GM12878 (cell line): ENCODE measurements around the gene OTUD6A.

Experiments used
- ESRRA ChIP-seq: IDR thresholded peaks from 2 replicates; pipeline ENCODE4 v1.6.1; 2012; ENCODE audit warnings: mild to moderate bottlenecking, low read length, improper control_type of control experiment
- EZH2 ChIP-seq: IDR thresholded peaks from 2 replicates; pipeline ENCODE4 v1.6.1; 2012; ENCODE audit warnings: low read depth, mild to moderate bottlenecking, control low read depth, inconsistent platforms, low read length, borderline replicate concordance; ENCODE audit not compliant: control insufficient read depth
- JUNB ChIP-seq: IDR thresholded peaks from 2 replicates; pipeline ENCODE4 v1.6.1; 2016; ENCODE audit warnings: antibody characterized with exemption, mild to moderate bottlenecking
- KDM1A ChIP-seq: fragments of 200-600 bp; sonication (generic); IDR thresholded peaks from 2 replicates; pipeline ENCODE4 v1.6.1; 2016; ENCODE audit warnings: borderline replicate concordance
- NFYB ChIP-seq: IDR thresholded peaks from 2 replicates; pipeline ENCODE4 v1.6.1; 2011; ENCODE audit warnings: low read depth, mild to moderate bottlenecking, low read length, improper control_type of control experiment, moderate library complexity; ENCODE audit not compliant: insufficient read depth
- POLR2A ChIP-seq: IDR thresholded peaks from 2 replicates; pipeline ENCODE4 v1.6.1; 2011; ENCODE audit warnings: low read depth, mild to moderate bottlenecking, low read length
- RELA ChIP-seq: fragments of 450-650 bp; IDR thresholded peaks from 2 replicates; pipeline ENCODE4 v1.8.0; 2014; ENCODE audit warnings: borderline replicate concordance; ENCODE audit not compliant: partially characterized antibody
- SIN3A ChIP-seq: IDR thresholded peaks from 2 replicates; pipeline ENCODE4 v1.6.1; 2012; ENCODE audit warnings: low read depth, low read length, improper control_type of control experiment
- ZSCAN29 ChIP-seq: fragments of 450-650 bp; IDR thresholded peaks from 2 replicates; pipeline ENCODE4 v1.6.1; 2017; ENCODE audit warnings: mild to moderate bottlenecking, moderate library complexity
- TF ChIP-seq, protein P1 (sequence below), 3 experiments: IDR thresholded peaks in 2 of 3; conservative IDR thresholded peaks in 1 of 3; 2 replicates each; pipeline ENCODE4 v1.5.1; 2011; ENCODE audit warnings: low read depth in 3 of 3, low read length in 3 of 3, mild to moderate bottlenecking in 3 of 3, control low read depth in 2 of 3, moderate library complexity in 2 of 3, inconsistent platforms in 1 of 3, mixed read lengths in 1 of 3; ENCODE audit not compliant: control insufficient read depth in 2 of 3, insufficient read depth in 1 of 3; ENCODE audit errors: extremely low read depth in 1 of 3
- TF ChIP-seq, protein P2 (sequence below): fragments of 450-650 bp; IDR thresholded peaks from 2 replicates; pipeline ENCODE4 v1.6.1; 2016; ENCODE audit warnings: mild to moderate bottlenecking
- TF ChIP-seq, protein P3 (sequence below): fragments of 150-350 bp; IDR thresholded peaks from 2 replicates; pipeline ENCODE4 v1.6.1; 2016; ENCODE audit warnings: low read depth, low read length
- TF ChIP-seq, protein P4 (sequence below): fragments of 450-650 bp; IDR thresholded peaks from 2 replicates; pipeline ENCODE4 v1.6.1; 2017; ENCODE audit warnings: antibody characterized with exemption, mild to moderate bottlenecking, moderate library complexity
- TF ChIP-seq, protein P5 (sequence below): IDR thresholded peaks from 2 replicates; pipeline ENCODE4 v1.6.1; 2011; ENCODE audit warnings: borderline replicate concordance, low read depth, mild to moderate bottlenecking, moderate library complexity, low read length; ENCODE audit not compliant: insufficient read depth, poor library complexity, severe bottlenecking

DNA sequence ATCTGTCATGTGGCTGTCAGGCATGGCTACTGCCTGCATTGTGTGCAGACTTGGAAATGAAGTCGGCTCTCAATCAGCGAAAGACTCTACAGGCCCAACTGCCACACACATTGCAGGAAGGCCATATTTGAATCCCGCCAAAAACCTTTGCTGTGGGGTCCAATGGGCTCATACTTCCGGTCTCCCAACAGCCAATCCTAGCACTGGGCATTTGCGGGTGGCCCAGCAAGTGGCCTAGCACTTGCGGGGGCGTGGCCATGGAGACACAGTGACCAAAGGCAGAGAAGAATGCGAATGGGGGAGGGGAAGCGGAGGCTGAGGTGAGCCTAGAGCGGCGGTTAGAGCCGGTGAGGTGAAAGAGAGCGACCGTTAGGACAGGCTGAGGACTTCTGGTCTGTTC is at the start of gene OTUD6A:
- TF ChIP-seq, protein P1, sequence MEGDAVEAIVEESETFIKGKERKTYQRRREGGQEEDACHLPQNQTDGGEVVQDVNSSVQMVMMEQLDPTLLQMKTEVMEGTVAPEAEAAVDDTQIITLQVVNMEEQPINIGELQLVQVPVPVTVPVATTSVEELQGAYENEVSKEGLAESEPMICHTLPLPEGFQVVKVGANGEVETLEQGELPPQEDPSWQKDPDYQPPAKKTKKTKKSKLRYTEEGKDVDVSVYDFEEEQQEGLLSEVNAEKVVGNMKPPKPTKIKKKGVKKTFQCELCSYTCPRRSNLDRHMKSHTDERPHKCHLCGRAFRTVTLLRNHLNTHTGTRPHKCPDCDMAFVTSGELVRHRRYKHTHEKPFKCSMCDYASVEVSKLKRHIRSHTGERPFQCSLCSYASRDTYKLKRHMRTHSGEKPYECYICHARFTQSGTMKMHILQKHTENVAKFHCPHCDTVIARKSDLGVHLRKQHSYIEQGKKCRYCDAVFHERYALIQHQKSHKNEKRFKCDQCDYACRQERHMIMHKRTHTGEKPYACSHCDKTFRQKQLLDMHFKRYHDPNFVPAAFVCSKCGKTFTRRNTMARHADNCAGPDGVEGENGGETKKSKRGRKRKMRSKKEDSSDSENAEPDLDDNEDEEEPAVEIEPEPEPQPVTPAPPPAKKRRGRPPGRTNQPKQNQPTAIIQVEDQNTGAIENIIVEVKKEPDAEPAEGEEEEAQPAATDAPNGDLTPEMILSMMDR (IDR thresholded peaks at IDR 0.05 in 2 of 3, conservative IDR thresholded peaks at IDR 0.05 in 1 of 3; ENCODE audit: control insufficient read depth in 2 of 3, extremely low read depth in 1 of 3, insufficient read depth in 1 of 3, low read depth in 3 of 3, low read length in 3 of 3) = no peak
- TF ChIP-seq, protein P2, sequence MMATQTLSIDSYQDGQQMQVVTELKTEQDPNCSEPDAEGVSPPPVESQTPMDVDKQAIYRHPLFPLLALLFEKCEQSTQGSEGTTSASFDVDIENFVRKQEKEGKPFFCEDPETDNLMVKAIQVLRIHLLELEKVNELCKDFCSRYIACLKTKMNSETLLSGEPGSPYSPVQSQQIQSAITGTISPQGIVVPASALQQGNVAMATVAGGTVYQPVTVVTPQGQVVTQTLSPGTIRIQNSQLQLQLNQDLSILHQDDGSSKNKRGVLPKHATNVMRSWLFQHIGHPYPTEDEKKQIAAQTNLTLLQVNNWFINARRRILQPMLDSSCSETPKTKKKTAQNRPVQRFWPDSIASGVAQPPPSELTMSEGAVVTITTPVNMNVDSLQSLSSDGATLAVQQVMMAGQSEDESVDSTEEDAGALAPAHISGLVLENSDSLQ = no peak
- no peak for TF ChIP-seq ZSCAN29
- TF ChIP-seq, protein P3, sequence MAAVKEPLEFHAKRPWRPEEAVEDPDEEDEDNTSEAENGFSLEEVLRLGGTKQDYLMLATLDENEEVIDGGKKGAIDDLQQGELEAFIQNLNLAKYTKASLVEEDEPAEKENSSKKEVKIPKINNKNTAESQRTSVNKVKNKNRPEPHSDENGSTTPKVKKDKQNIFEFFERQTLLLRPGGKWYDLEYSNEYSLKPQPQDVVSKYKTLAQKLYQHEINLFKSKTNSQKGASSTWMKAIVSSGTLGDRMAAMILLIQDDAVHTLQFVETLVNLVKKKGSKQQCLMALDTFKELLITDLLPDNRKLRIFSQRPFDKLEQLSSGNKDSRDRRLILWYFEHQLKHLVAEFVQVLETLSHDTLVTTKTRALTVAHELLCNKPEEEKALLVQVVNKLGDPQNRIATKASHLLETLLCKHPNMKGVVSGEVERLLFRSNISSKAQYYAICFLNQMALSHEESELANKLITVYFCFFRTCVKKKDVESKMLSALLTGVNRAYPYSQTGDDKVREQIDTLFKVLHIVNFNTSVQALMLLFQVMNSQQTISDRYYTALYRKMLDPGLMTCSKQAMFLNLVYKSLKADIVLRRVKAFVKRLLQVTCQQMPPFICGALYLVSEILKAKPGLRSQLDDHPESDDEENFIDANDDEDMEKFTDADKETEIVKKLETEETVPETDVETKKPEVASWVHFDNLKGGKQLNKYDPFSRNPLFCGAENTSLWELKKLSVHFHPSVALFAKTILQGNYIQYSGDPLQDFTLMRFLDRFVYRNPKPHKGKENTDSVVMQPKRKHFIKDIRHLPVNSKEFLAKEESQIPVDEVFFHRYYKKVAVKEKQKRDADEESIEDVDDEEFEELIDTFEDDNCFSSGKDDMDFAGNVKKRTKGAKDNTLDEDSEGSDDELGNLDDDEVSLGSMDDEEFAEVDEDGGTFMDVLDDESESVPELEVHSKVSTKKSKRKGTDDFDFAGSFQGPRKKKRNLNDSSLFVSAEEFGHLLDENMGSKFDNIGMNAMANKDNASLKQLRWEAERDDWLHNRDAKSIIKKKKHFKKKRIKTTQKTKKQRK = no peak
- TF ChIP-seq EZH2 = no peak
- TF ChIP-seq, protein P4, sequence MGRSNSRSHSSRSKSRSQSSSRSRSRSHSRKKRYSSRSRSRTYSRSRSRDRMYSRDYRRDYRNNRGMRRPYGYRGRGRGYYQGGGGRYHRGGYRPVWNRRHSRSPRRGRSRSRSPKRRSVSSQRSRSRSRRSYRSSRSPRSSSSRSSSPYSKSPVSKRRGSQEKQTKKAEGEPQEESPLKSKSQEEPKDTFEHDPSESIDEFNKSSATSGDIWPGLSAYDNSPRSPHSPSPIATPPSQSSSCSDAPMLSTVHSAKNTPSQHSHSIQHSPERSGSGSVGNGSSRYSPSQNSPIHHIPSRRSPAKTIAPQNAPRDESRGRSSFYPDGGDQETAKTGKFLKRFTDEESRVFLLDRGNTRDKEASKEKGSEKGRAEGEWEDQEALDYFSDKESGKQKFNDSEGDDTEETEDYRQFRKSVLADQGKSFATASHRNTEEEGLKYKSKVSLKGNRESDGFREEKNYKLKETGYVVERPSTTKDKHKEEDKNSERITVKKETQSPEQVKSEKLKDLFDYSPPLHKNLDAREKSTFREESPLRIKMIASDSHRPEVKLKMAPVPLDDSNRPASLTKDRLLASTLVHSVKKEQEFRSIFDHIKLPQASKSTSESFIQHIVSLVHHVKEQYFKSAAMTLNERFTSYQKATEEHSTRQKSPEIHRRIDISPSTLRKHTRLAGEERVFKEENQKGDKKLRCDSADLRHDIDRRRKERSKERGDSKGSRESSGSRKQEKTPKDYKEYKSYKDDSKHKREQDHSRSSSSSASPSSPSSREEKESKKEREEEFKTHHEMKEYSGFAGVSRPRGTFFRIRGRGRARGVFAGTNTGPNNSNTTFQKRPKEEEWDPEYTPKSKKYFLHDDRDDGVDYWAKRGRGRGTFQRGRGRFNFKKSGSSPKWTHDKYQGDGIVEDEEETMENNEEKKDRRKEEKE = no peak
- no peak for TF ChIP-seq KDM1A
- no peak for TF ChIP-seq SIN3A
- TF ChIP-seq RELA = no peak
- TF ChIP-seq, protein P5, sequence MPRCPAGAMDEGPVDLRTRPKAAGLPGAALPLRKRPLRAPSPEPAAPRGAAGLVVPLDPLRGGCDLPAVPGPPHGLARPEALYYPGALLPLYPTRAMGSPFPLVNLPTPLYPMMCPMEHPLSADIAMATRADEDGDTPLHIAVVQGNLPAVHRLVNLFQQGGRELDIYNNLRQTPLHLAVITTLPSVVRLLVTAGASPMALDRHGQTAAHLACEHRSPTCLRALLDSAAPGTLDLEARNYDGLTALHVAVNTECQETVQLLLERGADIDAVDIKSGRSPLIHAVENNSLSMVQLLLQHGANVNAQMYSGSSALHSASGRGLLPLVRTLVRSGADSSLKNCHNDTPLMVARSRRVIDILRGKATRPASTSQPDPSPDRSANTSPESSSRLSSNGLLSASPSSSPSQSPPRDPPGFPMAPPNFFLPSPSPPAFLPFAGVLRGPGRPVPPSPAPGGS = no peak
- TF ChIP-seq NFYB = no peak
- TF ChIP-seq JUNB = no peak
- no peak for TF ChIP-seq ESRRA
- TF ChIP-seq POLR2A = no peak
